Skeletal muscle satellite cell (primary cell): Measurements from ENCODE around the gene SPATA3.

Experiments used
- H3K27me3 ChIP-seq: 2 replicates; pipeline ENCODE4 v1.7.0; 2013; ENCODE audit warnings: low read length; ENCODE audit not compliant: control insufficient read depth, insufficient read depth
- H3K36me3 ChIP-seq: 2 replicates; pipeline ENCODE4 v1.7.0; 2013; ENCODE audit warnings: mild to moderate bottlenecking, control low read depth, low read length; ENCODE audit not compliant: insufficient read depth
- H3K4me1 ChIP-seq: 2 replicates; pipeline ENCODE4 v1.7.0; 2013; ENCODE audit warnings: low read length; ENCODE audit not compliant: control insufficient read depth, insufficient read depth
- H3K4me2 ChIP-seq: 2 replicates; pipeline ENCODE4 v1.7.0; 2013; ENCODE audit warnings: mild to moderate bottlenecking, low read length
- H3K4me3 ChIP-seq: 2 replicates; pipeline ENCODE4 v1.7.0; 2013; ENCODE audit warnings: low read length
- H3K9ac ChIP-seq: 2 replicates; pipeline ENCODE4 v1.7.0; 2013; ENCODE audit warnings: mild to moderate bottlenecking, low read depth, low read length, moderate library complexity
- H3K9me3 ChIP-seq: replicated peaks from 2 replicates; pipeline ENCODE4 v1.7.0; 2013; ENCODE audit warnings: mild to moderate bottlenecking, control low read depth, low read length

Gene SPATA3

DNA sequence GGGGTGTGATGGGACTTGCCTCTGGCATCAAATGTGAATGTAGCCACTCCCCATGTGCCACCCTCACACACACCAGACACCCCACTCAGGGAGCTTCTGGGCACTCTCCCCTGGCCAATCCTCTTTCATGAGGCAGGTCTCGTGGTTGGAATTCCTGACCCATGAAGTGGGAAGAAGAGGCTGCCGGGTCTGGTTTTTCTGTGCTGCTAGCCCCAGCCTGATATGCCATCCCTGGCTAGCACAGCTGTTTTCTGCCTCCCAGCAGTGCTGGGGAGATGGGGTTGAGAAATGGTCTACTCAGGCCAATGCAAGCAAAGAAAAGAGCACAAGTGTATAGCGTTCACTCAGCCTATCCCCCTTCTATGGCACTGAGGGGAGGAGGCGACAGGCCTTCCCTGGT lies 40.2 kb downstream of the SPATA3 start:
- no peak overlapping the region for H3K4me2 ChIP-seq
- H3K4me1 ChIP-seq = no peaks in the 10 kb centered on the region
- no peaks in the 10 kb centered on the region for H3K36me3 ChIP-seq
- H3K4me3 ChIP-seq = no peak overlapping the region
- H3K27me3 ChIP-seq = peaks cover 82% of the 10 kb centered on the region
- H3K9me3 ChIP-seq = peaks cover under 1% of the 10 kb centered on the region
- H3K9ac ChIP-seq = no peak overlapping the region

- Histone ChIP-seq H3K4me2 (no peak overlapping the region), H3K36me3 (no peaks in the 10 kb centered on the region), H3K9ac (no peak overlapping the region), H3K27me3 (peaks cover 81% of the 10 kb centered on the region), H3K4me1 (no peaks in the 10 kb centered on the region), H3K9me3 (no peaks in the 10 kb centered on the region), H3K4me3 (no peak overlapping the region)
Measured at GRCh38 chr2:231036578-231037106, 40.7 kb downstream of the SPATA3 start.

DNA sequence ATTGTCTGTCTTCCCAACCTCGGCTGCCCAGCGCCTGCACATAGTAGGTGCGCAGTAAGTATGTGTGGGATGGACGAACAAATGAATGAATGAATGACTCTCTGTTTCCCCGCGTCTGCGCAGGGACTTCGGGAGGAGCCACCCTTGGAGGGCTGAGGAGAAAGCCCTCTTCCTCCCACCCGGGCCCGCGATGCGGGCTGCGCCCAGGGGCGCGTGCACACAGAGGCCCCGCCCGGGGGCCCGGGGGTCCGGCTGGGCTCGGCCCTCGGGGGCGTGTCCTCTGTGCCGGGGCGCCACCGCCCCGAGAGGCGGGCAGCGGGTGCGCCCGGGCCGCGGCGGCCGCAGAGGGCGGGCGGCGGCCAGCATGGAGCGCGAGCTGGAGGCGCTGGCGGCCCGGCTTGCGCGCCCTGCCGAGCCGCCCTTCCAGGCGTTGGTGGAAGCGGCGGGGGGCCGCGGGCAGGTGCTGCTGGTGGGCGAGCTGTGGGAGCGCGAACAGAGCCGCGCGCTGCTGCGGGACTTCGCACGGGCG lies 41.3 kb downstream of the SPATA3 start, which contains the start of gene C2orf72:
Gene C2orf72, plus strand, starts transcription at position 322 of the 529 bp plus-strand sequence. Its CDS starts 43 bp downstream, at position 365.
- Histone ChIP-seq H3K36me3 (no peaks in the 10 kb centered on the region), H3K4me3 (peak within 1 kb of the TSS; percentile 54), H3K27me3 (peaks cover 78% of the 10 kb centered on the region), H3K4me1 (no peaks in the 10 kb centered on the region), H3K9me3 (no peaks in the 10 kb centered on the region), H3K9ac (no peak within 1 kb of the TSS), H3K4me2 (peak within 1 kb of the TSS; percentile 73)

GRCh38 chr2:231037731-231038482 lies 42.0 kb downstream of the SPATA3 start:
- Histone ChIP-seq H3K4me3 (peak overlapping the region; percentile 54), H3K4me2 (peak overlapping the region; percentile 73), H3K9me3 (no peaks in the 10 kb centered on the region), H3K4me1 (no peaks in the 10 kb centered on the region), H3K9ac (no peak overlapping the region), H3K36me3 (no peaks in the 10 kb centered on the region), H3K27me3 (peaks cover 72% of the 10 kb centered on the region)

- Histone ChIP-seq H3K27me3 (peaks cover 65% of the 10 kb centered on the region), H3K4me3 (no peak overlapping the region), H3K36me3 (no peaks in the 10 kb centered on the region), H3K4me1 (no peaks in the 10 kb centered on the region), H3K9me3 (no peaks in the 10 kb centered on the region), H3K9ac (no peak overlapping the region), H3K4me2 (no peak overlapping the region)
Measured at GRCh38 chr2:231038483-231039293, 42.8 kb downstream of the SPATA3 start.

DNA sequence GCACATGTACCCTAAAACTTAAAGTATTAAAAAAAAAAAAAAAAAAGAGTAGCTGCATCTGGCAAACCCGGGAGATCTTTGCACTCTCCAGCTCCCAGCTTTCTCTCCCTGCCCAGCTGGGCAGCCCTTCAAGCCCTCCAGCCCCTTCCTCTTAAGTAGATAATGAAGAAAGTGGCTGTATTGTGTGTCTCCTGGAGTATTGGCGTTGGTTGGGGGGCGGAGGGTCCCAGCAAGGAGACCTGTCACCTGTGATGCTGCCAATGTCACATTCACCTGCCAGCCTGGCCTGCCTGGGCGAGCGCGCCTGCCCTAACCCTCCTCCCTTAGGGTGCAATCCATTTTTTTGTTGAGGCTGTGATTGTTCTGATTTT lies 43.4 kb downstream of the SPATA3 start:
- no peak overlapping the region for H3K4me3 ChIP-seq
- H3K27me3 ChIP-seq = peaks cover 60% of the 10 kb centered on the region
- H3K4me1 ChIP-seq = no peaks in the 10 kb centered on the region
- no peaks in the 10 kb centered on the region for H3K36me3 ChIP-seq
- H3K4me2 ChIP-seq = no peak overlapping the region
- no peak overlapping the region for H3K9ac ChIP-seq
- no peaks in the 10 kb centered on the region for H3K9me3 ChIP-seq

DNA sequence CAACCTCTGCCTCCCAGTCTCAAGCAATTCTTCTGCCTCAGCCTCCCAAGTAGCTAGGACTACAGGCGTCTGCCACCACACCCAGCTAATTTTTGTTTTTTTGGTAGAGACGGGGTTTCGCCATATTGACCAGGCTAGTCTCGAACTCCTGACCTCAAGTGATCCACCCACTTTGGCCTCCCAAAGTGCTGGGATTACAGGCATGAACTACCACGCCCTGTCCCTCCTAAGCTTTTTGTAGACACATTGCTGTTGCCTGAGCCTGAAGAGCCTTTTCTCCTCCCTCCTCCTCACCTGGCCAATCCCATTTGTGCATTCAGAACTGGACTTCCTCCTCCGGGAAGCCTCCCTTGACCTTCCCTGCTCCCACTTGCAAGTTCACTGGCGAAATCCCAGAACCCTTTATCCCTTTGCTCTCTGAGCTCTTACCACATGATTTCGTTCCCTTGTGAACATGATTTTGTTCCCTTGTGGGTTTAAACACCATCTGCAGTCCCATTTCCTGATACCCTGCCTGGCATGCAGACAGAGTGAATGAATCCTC lies 44.0 kb downstream of the SPATA3 start:
- Histone ChIP-seq H3K4me2 (no peak overlapping the region), H3K4me1 (no peaks in the 10 kb centered on the region), H3K9me3 (no peaks in the 10 kb centered on the region), H3K27me3 (peaks cover 55% of the 10 kb centered on the region), H3K9ac (no peak overlapping the region), H3K4me3 (no peak overlapping the region), H3K36me3 (no peaks in the 10 kb centered on the region)

- no peak overlapping the region for H3K9ac ChIP-seq
- H3K4me2 ChIP-seq = no peak overlapping the region
- H3K4me3 ChIP-seq = no peak overlapping the region
- no peaks in the 10 kb centered on the region for H3K36me3 ChIP-seq
- no peaks in the 10 kb centered on the region for H3K4me1 ChIP-seq
- peaks cover 44% of the 10 kb centered on the region for H3K27me3 ChIP-seq
- no peaks in the 10 kb centered on the region for H3K9me3 ChIP-seq
Measured at GRCh38 chr2:231041061-231041689, 45.3 kb downstream of the SPATA3 start.

- H3K9ac ChIP-seq = no peak overlapping the region
- no peaks in the 10 kb centered on the region for H3K9me3 ChIP-seq
- H3K4me2 ChIP-seq = no peak overlapping the region
- peaks cover 47% of the 10 kb centered on the region for H3K27me3 ChIP-seq
- H3K36me3 ChIP-seq = no peaks in the 10 kb centered on the region
- no peaks in the 10 kb centered on the region for H3K4me1 ChIP-seq
- H3K4me3 ChIP-seq = no peak overlapping the region
Measured at GRCh38 chr2:231043796-231044195, 47.9 kb downstream of the SPATA3 start.

GRCh38 chr2:231046916-231047273 lies 51.0 kb downstream of the SPATA3 start:
- Histone ChIP-seq H3K4me2 (no peak overlapping the region), H3K27me3 (peaks cover 45% of the 10 kb centered on the region), H3K4me1 (no peaks in the 10 kb centered on the region), H3K36me3 (no peaks in the 10 kb centered on the region), H3K9ac (no peak overlapping the region), H3K9me3 (no peaks in the 10 kb centered on the region), H3K4me3 (no peak overlapping the region)
